HG02885 (cell line): ENCODE measurements around the gene PHAF1.

Experiments
- ATAC-seq: cut with Tn5 transposase; IDR thresholded peaks from one replicate; pipeline ENCODE4 v1.9.1; 2021; ENCODE audit warnings: mild to moderate bottlenecking; ENCODE audit not compliant: unreplicated experiment, poor library complexity

PHAF1 gene

DNA sequence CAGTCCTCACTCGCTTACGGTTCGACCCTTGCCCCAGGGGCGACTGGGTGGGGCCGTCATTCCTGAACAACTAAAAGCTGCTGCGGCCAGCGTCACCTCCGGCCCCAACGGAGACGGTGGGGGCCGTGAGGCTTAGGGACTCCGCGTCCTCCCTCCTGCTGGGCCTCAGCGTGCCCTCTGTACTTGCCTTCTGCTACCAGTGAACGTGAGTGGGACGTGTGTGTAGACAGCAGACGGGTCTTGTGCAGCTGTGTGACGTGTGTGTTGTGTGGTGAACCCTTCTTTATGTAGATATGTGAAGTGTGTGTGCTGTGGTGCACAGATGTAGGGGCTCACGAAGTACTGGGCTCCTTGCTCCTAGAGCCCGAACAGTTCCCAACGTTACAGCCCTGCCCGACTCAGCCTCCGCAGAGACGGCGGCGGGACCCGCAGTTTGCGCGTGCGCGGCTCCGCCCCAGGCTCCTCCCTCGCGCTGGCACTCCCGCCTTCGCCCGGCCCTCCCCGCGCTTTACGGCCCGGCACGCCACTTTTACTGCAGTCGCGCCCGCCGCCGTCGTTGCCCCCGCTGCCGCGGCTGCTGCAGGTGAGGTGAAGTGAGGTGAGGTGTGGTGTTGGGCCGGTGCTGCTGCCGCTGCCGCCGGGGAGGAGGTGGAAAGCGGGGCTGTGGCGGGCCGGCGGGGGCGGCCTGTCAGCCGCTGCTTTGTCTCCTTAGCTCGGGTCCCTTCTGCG, at the start of gene PHAF1:
TSS of gene PHAF1 (plus strand) at position 535 of the 729 bp plus-strand sequence. CDS start 235 bp downstream, outside the sequence.
- ATAC-seq, result peak; percentile 90

DNA sequence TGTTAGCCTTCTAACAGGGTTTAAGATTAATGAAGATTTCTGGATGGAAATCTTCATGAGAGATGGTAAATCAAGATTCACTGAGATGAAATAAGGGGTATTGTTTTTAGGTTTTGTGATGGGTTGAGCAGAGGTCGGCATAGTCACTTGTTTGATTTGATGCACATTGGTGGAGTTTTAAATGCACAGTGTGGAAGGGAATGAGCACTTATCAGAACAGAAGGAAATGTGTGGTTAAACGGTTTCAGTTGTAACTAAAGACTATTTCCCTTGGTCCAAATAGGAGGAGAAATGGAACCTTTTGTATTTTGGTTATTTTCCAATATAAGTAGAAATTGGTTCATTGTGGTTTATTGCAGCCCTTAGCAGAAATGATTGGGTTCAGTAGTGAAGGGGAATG, 46.7 kb upstream of the PHAF1 start:
- no peak for ATAC-seq

DNA sequence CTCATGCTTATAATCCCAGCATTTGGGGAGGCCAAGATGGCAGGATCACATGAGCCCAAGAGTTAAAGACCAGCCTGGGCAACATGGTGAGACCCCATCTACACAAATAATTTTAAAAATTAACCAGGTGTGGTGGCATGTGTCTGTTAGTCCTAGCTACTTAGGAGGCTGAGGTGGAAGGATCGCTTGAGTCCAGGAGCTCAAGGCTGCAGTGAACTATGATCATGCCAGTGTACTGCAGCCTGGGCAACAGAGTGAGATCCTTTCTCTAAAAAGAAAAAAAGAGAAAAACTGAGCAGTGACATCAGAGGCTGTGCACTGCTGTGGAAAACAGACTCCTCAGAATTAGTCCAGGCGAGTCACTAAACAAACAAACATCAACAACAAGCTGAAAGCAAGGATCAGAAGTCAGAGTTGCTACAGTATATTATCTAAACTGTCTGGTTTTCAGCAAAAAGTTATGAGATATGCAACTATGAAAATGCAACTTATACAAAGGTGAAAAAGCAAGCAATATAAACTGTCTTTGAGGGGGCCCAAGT, 41.5 kb upstream of the PHAF1 start:
- ATAC-seq, result no peak

DNA sequence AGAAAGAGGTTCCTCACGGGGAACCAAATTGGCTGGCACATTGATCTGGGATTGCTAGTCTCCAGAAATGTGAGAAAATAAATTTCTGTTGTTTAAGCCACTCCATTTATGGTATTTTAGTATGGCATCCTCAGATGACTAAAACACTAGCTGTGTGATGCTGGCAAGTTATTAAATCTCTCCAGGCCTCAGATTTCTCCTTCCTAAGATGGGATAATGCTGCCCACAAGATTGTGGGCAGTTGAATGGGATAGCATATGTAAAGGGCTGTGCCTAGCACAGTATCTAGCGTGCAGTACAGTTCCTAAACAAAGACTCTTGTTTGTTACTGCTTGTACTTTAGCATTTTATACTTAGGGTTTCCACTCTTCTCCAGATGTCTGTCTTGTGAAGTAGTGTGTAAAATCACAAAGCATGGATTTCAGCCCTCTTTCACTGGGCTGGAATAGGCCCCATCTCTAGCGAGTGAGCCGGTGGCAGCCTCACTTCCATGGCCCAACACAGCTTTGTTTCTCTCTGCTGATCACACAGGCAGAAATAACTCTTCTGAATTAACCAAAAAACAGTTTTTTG, 38.2 kb upstream of the PHAF1 start:
- no peak for ATAC-seq

DNA sequence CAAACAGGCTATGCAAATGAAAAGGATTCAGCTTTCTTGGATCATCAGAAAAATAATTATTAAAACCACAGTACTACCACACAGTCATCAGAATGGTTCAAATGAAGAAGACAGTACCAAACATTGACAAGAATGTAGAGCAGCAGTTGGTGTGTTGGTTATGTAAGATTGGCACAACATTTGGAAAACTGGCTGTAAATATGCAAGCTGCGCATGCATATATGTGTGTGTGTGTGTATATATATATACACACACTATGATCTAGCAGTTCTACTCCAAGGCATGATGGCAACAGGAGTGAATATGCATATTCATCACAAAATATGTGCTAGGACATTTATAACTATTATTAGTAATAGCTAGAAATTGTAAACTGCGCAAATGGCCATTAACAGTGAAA, 34.4 kb upstream of the PHAF1 start:
- ATAC-seq, result no peak

DNA sequence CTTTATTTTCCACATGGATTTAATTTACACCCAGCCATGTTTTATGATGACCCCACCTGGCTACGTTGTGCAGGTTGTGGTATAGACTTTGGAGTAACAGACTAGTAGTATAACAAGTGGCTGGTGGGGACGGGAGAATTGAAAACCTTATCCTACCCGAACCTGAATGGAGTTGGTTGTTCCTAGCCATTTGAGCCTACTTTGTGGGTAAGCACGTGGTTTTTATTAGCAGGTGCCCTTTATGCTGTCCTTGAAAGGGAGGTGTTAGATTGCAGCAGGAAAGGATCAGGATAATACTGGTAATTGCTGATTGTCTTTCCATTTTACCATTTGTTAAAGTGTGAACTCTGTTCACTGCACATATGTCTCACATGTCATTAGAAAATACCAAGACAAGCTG, 31.9 kb upstream of the PHAF1 start:
- ATAC-seq, result no peak

DNA sequence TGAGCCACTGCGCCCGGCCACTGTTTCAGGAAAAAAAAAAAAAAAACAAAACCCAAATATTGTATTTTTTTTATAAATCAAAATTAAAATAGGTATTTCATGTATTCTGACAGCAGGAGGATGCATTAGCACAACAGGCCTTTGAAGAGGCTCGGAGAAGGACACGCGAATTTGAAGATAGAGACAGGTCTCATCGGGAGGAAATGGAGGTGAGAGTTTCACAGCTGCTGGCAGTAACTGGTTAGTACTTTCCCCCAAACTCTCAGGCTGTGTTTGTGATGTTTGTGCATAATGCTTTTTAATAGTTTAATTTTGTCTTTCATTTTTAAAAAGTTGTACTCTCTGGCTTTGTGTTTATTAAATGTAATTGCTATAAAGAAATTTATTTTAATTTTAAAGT, 27.6 kb upstream of the PHAF1 start:
- ATAC-seq, result no peak

DNA sequence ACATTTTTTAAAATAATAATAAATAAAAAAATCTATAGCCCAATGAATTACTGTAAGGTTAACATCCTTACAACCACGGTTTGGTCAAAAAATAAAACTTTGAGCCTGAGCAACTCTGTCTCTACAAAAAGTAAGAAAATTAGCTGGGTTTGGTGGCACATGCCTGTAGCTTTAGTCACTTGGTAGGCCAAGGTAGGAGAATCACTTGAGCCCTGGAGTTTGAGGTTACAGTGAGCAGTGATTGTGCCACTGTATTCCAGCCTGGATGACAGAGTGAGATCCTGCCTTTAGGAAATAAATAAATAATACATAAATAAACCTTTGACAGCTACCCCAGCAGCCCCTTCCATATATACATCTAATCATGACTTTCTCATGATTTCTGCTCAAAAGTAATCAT, 26.9 kb upstream of the PHAF1 start:
- no peak for ATAC-seq

DNA sequence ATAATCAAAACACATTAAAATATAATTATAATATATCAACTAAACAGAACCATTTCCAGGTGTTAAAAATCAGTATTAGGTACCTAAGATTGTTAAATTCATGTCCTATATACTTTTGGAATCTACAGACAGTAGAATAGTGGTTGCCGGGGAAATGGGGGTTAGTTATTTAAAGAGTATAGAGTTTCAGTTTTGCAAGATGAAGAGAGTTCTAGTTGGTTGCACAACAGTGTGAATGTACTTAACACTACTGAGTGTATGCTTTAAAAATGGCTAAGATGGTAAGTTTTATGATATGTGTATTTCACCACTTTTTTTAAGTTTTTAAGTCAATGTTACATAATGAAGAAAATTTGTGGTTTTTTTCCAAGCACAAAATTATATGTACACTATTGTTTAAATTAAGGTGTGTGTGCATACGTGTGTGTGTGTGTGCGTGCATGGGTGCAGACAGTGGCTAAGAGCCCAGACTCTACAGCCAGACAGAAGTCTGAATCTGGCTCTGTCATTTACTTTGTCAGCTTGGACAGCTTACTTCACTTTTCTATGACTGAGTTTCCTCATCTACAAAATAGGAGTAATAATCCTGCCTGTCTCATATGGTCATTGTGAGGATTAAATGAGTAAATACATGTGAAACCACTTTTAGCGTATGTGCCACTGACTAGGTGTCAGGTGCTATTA, 25.3 kb upstream of the PHAF1 start:
- peak; percentile 77 for ATAC-seq

DNA sequence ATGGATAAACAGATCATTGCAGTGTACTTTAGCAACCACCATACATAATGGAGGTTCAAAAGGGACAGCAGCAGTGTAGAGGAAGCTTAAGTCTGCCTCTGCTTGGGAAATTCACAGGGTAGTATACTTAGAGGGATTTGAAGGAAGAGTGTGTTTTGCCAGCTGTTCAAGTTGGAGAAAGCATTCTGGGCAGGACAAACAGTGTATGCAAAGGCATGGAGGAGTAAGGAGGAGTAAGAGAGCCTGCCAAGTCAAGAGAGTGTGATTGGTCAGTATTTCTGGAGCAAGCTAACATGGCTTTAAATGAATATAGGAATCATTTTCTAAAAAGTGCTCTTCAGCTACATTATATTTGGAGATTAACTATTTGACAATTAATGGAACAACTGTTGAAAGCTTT, 22.9 kb upstream of the PHAF1 start:
- ATAC-seq, result no peak

DNA sequence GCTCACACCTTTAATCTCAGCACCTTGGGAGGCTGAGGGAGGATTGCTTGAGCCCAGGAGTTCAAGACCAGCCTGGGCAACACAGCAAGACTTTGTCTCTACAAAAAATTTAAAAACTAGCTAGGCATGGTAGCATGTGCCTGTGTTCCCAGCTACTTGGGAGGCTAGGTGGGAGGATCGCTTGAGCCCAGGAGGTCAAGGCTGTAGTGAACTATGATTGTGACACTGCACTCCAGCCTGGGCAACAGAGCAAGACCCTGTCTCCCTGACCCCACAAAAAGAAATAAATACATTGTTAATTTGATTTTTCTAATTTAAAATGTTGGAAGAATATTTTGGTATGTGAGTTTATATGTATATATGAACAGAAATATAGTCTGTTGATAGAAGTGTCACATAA, 22.4 kb upstream of the PHAF1 start:
- ATAC-seq, result no peak

DNA sequence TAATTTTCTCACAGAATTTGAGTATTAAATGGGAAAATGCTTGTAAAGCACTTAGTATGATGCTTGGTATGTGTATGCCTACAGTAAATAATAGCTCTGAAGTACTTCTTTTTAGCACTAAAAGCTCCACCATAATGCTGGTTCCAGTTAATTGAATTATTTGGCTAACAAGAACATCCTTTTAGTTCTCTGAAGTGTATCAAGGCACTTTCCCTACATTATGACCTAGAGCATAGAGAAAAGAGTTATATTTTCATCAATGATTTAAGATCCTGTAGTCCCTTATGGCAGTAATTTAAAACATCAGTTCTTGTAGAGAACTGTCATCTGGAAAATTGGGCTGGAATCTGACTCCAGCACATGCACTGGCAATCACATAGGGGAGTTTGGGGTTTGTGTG, 21.9 kb upstream of the PHAF1 start:
- ATAC-seq, result no peak

DNA sequence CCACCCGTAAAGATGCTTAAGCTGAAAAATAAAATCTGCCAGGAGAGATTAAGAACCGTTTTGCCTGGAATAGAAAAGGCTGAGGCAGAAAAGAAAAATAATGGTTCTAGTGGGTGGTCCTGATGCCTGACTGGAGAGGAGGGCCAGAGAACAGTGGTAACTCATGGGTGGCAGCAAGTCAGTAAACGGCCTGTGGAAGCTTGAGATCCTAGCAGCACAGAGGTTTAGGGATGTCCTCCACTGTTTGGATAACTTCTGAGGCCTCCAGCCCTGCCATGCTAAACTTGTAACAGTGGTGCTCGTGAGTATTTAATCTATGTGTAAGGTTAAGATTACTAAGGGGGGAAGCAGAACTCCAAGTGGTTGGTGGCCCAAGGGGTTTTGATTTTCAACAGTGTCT, 21.2 kb upstream of the PHAF1 start:
- ATAC-seq, result no peak

DNA sequence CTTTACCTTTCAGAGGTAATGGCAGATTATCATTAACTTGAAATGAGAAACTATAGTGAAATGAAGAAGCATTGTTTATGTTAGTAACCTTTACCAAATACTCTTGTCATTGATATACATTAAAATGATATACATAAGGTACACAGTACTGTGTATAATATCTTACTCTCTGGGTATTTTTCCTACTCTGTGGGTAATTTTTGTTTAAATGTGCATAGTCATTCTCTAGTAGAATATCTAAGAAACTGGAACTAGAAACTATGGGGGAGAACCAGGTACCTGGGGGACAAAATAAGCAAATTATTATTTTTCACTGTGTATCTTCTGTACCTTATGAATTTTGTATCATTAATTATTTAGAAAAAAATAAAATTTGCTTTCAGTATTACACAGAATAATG, 20.6 kb upstream of the PHAF1 start:
- ATAC-seq, result no peak

DNA sequence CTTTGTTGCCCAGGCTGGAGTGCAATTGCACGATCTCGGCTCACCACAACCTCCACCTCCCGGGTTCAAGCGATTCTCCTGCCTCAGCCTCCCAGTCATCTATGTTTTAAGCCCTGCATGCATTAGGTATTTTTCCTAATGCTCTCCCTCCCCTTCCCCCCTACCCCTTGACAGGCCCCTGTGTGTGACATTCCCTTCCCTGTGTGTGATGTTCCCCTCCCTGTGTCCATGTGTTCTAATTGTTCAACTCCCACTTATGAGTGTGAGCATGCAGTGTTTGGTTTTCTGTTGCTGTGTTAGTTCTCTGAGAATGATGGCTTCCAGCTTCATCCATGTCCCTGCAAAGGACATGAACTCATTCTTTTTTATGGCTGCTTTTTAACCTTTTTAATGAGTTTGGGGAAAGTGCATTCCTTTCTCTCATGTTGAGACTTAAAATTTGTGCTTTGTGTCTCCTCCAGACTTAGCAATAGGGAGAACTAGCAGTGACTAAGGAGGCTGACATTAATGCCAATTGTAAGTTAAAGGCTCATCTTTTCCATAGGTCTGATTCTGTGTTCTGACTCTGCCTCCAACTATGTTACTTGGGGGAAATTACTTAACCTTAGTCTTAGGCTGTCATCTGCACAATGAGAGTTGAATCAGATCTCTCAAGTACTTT, 17.7 kb upstream of the PHAF1 start:
- no peak for ATAC-seq

DNA sequence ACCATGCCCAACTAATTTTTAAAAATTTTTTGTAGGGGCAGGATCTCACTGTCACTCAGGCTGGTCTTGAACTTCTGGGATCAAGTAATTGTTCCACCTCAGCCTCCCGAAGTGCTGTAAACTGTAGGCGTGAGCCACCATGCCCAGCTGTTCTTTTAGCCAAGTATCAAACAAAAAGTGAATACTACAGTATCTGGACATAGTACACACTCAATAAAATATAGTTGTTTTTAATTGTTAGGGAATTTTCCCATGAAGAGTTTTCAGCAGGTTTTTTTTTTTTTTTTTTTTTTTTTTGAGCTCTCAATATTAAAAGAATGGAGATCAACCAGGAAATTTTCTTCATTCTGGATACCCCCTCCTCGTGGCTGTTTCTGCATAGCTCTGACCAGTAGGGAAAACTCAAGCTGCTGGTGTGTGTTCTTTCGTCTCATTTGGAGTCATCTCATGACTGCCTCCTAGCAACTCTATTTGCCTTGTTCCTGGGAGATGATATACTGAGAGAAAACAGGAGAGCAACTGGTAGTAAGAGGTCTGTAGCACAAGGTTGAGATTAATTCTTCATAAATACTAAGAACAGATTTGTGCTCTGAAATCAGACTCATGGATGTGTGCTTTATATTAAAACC, 16.5 kb upstream of the PHAF1 start:
- ATAC-seq, result no peak

DNA sequence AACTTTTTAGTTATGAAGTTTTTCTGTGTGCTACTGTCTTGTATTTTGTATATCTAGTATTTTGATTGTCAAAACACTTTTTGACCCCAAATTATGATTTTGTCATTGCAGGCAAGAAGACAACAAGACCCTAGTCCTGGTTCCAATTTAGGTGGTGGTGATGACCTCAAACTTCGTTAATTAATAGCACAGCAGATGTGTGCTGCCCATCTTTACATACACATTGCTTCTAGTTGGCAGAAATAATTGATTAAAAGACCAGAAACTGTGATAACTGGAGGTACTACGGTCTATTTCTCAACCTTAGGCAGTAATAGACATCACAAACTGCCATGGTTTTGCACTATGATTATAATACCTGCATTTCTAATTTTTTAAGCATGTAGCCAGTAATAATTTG, 11.1 kb upstream of the PHAF1 start:
- no peak for ATAC-seq

DNA sequence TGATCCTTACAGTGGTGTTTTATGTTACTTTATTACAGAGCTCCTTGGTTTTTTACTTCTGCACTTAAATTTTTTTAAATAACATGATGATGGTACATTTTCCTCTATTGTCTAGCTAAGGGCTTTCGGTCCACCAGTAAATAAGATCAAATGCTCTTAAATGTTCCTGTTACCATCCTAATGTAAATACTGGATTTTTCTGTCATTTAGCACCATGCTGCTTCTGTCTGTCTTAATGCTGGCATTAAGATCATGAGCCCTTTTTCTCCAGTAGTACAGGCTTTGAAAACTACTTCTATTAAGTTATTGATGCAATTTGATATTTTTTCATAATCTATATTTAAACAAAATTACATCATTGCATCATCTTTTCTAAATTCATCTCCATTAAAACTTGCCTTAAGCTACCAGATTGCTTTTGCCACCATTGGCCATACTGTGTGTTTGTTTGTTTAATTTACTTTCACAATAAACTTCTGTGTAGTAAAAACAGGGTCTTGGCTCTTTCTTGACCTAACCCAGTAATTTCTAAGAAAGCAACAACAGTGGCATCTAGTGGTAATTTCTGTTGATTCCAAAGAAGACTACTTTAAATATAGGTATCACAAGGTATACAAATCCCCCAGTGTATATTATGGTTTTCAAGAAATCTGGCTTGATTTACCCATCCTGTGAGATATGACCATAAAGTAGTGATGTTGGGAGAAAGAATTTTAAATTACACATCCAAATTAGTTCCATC, 9.0 kb upstream of the PHAF1 start:
- no peak for ATAC-seq

DNA sequence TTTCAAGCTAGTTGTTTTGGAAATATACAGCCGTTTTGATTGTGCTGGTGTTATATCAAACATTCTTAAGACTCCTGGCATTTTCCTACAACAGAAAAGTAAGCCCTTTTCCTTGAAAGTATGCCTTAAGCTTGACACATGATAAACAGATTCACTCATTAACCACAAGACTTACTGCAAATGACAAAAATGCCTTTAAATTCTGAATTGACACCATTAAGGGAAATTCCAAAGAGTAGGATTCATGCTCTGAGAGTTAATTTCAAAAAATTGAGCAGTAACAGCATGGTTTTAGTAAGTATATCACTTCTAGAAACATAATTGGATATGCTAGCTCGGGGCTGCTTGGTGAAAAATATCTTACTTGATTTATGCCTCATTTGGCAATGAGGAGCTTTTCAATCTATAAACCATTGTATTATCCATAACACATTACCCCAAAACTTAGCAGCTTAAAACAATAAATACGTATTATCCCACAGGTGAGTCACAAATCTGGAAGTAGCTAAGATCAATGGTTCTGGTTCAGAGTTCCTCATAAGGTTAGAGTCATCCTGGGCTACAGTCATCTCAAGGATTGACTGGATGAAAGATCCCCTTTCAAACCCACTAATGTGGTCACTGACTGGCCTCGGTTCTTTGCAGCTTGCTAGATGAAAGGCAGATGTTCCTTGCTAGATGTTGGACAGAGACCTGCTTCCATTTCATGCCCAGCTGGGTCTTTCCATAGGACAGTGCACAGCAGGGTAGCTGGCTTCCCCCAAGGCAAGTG, 8.2 kb upstream of the PHAF1 start:
- ATAC-seq, result no peak
